Adrenal gland (tissue), 12 donors: Measurements from ENCODE around the gene HRH4. TPM values are rescaled to one million over a fixed set of nuclear protein-coding genes. Genes with fewer than 3 reads are reported as not detected.

Source experiments
- DNase-seq, 7 donors: peaks; one replicate each; pipeline ENCODE4 v3.0.0-alpha.2; 2019 to 2020
- H3K27ac ChIP-seq, 5 donors: fragments of 200-600 bp; sonication (generic) in 4 of 5; 1 replicate in 3 of 5; 2 replicates in 2 of 5; pipeline versions ENCODE4 v1.5.1 to v1.8.0; 2016 to 2020; ENCODE audit warnings: mild to moderate bottlenecking in 1 of 5
- H3K27me3 ChIP-seq: fragments of 200-600 bp; 2 replicates; pipeline ENCODE4 v1.8.0; 2021
- H3K36me3 ChIP-seq, 2 donors: fragments of 200-600 bp; replicated peaks in 1 of 2; 1 replicate in 1 of 2; 2 replicates in 1 of 2; pipeline versions ENCODE4 v1.5.1 to v1.8.0; 2018 to 2022
- H3K4me1 ChIP-seq, 2 donors: fragments of 200-600 bp; replicated peaks in 1 of 2; 1 replicate in 1 of 2; 2 replicates in 1 of 2; pipeline versions ENCODE4 v1.5.1 to v1.8.0; 2018 to 2021
- H3K4me3 ChIP-seq, 4 donors: fragments of 200-600 bp; sonication (generic) in 3 of 4; one replicate each; pipeline ENCODE4 v1.5.1; 2016 to 2018
- H3K9me3 ChIP-seq, 3 donors: fragments of 200-600 bp; sonication (generic) in 1 of 3; replicated peaks in 1 of 3; 1 replicate in 2 of 3; 2 replicates in 1 of 3; pipeline versions ENCODE4 v1.5.1 to v1.8.0; 2016 to 2021
- CTCF ChIP-seq, 6 experiments: fragments of 450-650 bp in 4 of 6; fragments of 200-600 bp in 2 of 6; sonication (generic) in 1 of 6; IDR thresholded peaks; 1 replicate in 5 of 6; 2 replicates in 1 of 6; pipeline versions ENCODE4 v1.5.1 to v1.8.0; 2016 to 2021; ENCODE audit warnings: antibody characterized with exemption in 6 of 6, mild to moderate bottlenecking in 2 of 6, moderate library complexity in 1 of 6
- POLR2A ChIP-seq, 2 donors: fragments of 450-650 bp; IDR thresholded peaks; one replicate each; pipeline ENCODE4 v1.6.1; 2017; ENCODE audit warnings: antibody characterized with exemption in 2 of 2, mild to moderate bottlenecking in 2 of 2, moderate library complexity in 1 of 2
- WGBS, 4 donors: extraction: QIAGEN DNeasy Blood & Tissue Kit in 2 of 4; methylation state at CpG; one replicate each; pipeline versions ENCODE4 v1.1.5 to v1.1.7; 2013 to 2017; 5-methylcytosine and 5-hydroxymethylcytosine counted together
- intact Hi-C, 2 donors: fragments of 100-400 bp; cut with DNase I; formaldehyde crosslinking; loops; one replicate each; pipeline versions ENCODE4 v1.14.1 to v1.15.0; 2022 to 2023
- polyA plus RNA-seq, 3 donors: library from polyadenylated mRNA; stranded (reverse); fragments of 200-250 nt in 2 of 3; fragments of 350-450 nt in 1 of 3; fragmentation: Illumina TruSeq in 1 of 3; extraction: RNeasy Lipid Tissue Mini Kit (QIAGEN cat#74804) in 1 of 3; gene quantifications; one replicate each; pipeline ENCODE4 v1.2.3, GENCODE V29; 2013 to 2014
- total RNA-seq, 9 donors: library from RNA; depleted of rRNA in 4 of 9; stranded (reverse); fragments of >200 nt in 4 of 9; fragments of 120-200 nt in 1 of 9; fragmentation: NEBNext Ultra II Directional in 1 of 9; extraction: Animal tissue kit (Norgen Biotek cat#: 25700) in 1 of 9; gene quantifications; one replicate each; pipeline versions ENCODE4 v1.1.0 to v1.2.4, GENCODE V29; 2013 to 2023
- donor health status: healthy with polysubstance abuse.
- donor health status: Bipolar disorder and iron deficiency.
- donor health status: DM: yes; HTN: yes; CAD: no.
- donor health status: DM: no; HTN: no; CAD: no.
- donor health status: DM: no; HTN: no; CAD: no.
- donor health status: DM: yes; HTN: yes; CAD: no.

HRH4 gene
- total and polyA plus RNA-seq, 12 donors, result 0.03 to 0.13 (median 0.06) TPM; not detected in 8

- TF ChIP-seq POLR2A (IDR thresholded peaks at IDR 0.05) (no peak), CTCF (IDR thresholded peaks at IDR 0.05) (peak; percentile 3 to 49 (median 36))
- Histone ChIP-seq H3K36me3 (no peaks in the 10 kb centered on the region), H3K9me3 (no peaks in the 10 kb centered on the region), H3K4me1 (no peaks in the 10 kb centered on the region), H3K4me3 (no peak overlapping the region), H3K27me3 (no peaks in the 10 kb centered on the region), H3K27ac (no peak overlapping the region)
- no peak for DNase-seq
- WGBS, 4 donors, result 25 to 73% (median 67%) methylated on average over 1 to 2 of the region's 2 CpGs
- intact Hi-C loops, result no loop called here
Observed at GRCh38 chr18:24514439-24514838, 54.0 kb downstream of the HRH4 start.

- no peak overlapping the region for H3K27ac ChIP-seq
- H3K4me1 ChIP-seq, result no peaks in the 10 kb centered on the region
- 76 to 91% (median 88%) methylated on average over 2 of the region's 2 CpGs for WGBS, 4 donors
- H3K9me3 ChIP-seq, result no peaks in the 10 kb centered on the region
- no peaks in the 10 kb centered on the region for H3K27me3 ChIP-seq
- H3K4me3 ChIP-seq, result no peak overlapping the region
- intact Hi-C loops, result no loop called here
- no peaks in the 10 kb centered on the region for H3K36me3 ChIP-seq
- DNase-seq, result no peak
- TF ChIP-seq CTCF (IDR thresholded peaks at IDR 0.05) (no peak), POLR2A (IDR thresholded peaks at IDR 0.05) (no peak)
Observed at GRCh38 chr18:24515721-24516120, 55.3 kb downstream of the HRH4 start.

- intact Hi-C loops, result no loop called here
- no peak for DNase-seq
- Histone ChIP-seq H3K9me3 (no peaks in the 10 kb centered on the region), H3K4me1 (no peaks in the 10 kb centered on the region), H3K36me3 (no peaks in the 10 kb centered on the region), H3K27ac (no peak overlapping the region), H3K4me3 (no peak overlapping the region), H3K27me3 (no peaks in the 10 kb centered on the region)
- TF ChIP-seq POLR2A (IDR thresholded peaks at IDR 0.05), result no peak
- TF ChIP-seq CTCF (IDR thresholded peaks at IDR 0.05), result no peak
- WGBS, 4 donors, result 62 to 76% (median 66%) methylated on average over 3 of the region's 3 CpGs
Observed at GRCh38 chr18:24516261-24516660, 55.8 kb downstream of the HRH4 start.

GRCh38 chr18:24517554-24517953 is 57.1 kb downstream of the HRH4 start:
- 88 to 94% (median 91%) methylated on average over 4 to 8 of the region's 8 CpGs for WGBS, 4 donors
- H3K4me3 ChIP-seq, result no peak overlapping the region
- no peaks in the 10 kb centered on the region for H3K4me1 ChIP-seq
- no peaks in the 10 kb centered on the region for H3K27me3 ChIP-seq
- no peaks in the 10 kb centered on the region for H3K9me3 ChIP-seq
- intact Hi-C loops, result no loop called here
- no peak overlapping the region for H3K27ac ChIP-seq
- DNase-seq, result no peak
- TF ChIP-seq POLR2A (IDR thresholded peaks at IDR 0.05), result no peak
- TF ChIP-seq CTCF (IDR thresholded peaks at IDR 0.05), result no peak
- no peaks in the 10 kb centered on the region for H3K36me3 ChIP-seq
